Testis (tissue), 2 donors: ENCODE data around the gene PDGFRA.

Experiments used
- CTCF ChIP-seq, 3 experiments: fragments of 450-650 bp in 2 of 3; fragments of 200-600 bp in 1 of 3; sonication (generic) in 1 of 3; IDR thresholded peaks; one replicate each; pipeline ENCODE4 v1.5.1; 2016 to 2019; ENCODE audit warnings: antibody characterized with exemption in 3 of 3, mild to moderate bottlenecking in 2 of 3, moderate library complexity in 1 of 3
- POLR2A ChIP-seq: fragments of 450-650 bp; IDR thresholded peaks from one replicate; pipeline ENCODE4 v1.6.1; 2017; ENCODE audit warnings: antibody characterized with exemption, mild to moderate bottlenecking, moderate library complexity

GRCh38 chr4:54272051-54272450 is 43.0 kb downstream of the PDGFRA start:
- no peak for TF ChIP-seq POLR2A
- TF ChIP-seq CTCF (IDR thresholded peaks at IDR 0.05) = no peak
